GM12891 (cell line): ENCODE results near the gene TMEM91.

Experiments used
- POLR2A ChIP-seq: IDR thresholded peaks from 2 replicates; pipeline ENCODE4 v1.6.1; 2011; ENCODE audit warnings: low read depth, low read length, control low read depth
- POLR2AphosphoS5 ChIP-seq: IDR thresholded peaks from 2 replicates; pipeline ENCODE4 v1.6.1; 2011; ENCODE audit warnings: low read depth, low read length, control low read depth
- SPI1 ChIP-seq: IDR thresholded peaks from 2 replicates; pipeline ENCODE4 v1.6.1; 2011; ENCODE audit warnings: low read depth, low read length, control low read depth
- TAF1 ChIP-seq: IDR thresholded peaks from 2 replicates; pipeline ENCODE4 v1.6.1; 2011; ENCODE audit warnings: low read depth, low read length, control low read depth

- no peak for TF ChIP-seq POLR2AphosphoS5
- no peak for TF ChIP-seq POLR2A
- TF ChIP-seq SPI1: no peak
- no peak for TF ChIP-seq TAF1
These were observed 45.9 kb upstream of the TMEM91 start for GRCh38 chr19:41330481-41330880.
